Amniotic epithelial cell (primary cell): Measurements from ENCODE around the gene TMEM59.
A peak's percentile ranks its signal among the peaks of the same experiment; 100 is the strongest.
"Not testable (repeated sequence)": the region's sequence is repeated elsewhere in the genome, so short reads cannot be mapped to it uniquely, and the experiment has no call there.

Experiments used
- DNase-seq: peaks from one replicate; pipeline ENCODE4 v3.0.0-alpha.2; 2010; ENCODE audit warnings: low read depth

TMEM59 gene, protein sequence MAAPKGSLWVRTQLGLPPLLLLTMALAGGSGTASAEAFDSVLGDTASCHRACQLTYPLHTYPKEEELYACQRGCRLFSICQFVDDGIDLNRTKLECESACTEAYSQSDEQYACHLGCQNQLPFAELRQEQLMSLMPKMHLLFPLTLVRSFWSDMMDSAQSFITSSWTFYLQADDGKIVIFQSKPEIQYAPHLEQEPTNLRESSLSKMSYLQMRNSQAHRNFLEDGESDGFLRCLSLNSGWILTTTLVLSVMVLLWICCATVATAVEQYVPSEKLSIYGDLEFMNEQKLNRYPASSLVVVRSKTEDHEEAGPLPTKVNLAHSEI

DNA sequence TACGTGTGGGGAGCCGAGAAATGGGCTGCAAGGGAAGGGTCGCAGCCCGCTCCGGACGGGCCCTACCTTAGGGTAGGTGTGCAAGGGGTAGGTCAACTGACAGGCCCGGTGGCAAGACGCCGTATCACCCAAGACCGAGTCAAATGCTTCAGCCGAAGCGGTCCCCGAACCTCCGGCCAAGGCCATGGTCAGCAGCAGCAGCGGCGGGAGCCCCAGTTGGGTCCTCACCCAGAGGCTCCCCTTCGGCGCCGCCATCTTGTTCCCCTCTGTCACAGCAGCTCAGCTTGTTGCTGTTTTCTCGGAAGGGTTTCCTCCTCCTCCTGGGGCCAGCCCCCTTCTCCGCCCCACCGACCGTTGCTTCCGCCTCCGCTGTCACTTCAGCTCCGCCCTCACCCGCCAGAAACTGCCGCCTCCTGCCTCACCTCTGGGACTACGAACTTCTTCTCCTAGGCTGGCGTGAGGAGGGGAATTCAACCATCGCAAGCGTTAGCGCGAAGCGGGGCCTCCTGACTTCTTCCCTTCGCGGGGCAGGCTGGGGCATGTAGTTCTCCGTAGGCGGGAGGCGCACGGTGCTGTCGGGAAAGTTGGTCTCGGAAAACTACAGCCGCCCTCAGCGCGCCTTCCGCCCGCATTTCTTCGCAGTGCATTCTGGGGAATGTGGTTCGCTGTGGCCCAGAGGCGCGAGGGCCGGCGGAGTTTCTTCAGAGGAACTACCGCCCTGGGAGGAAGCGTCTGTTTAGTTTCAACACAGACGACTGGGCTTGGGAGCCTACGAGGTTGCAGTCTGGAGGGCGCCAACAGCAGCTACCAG lies at the start of gene TMEM59, which contains the start of gene TCEANC2:
Gene TMEM59, minus strand, starts transcription at position 271 of the 811 bp plus-strand sequence. Its CDS starts 16 bp downstream, at position 255.
Gene TCEANC2, plus strand, starts transcription at position 675 of the 811 bp plus-strand sequence. CDS start 815 bp downstream, outside the sequence.
- peak; percentile 99 for DNase-seq

DNA sequence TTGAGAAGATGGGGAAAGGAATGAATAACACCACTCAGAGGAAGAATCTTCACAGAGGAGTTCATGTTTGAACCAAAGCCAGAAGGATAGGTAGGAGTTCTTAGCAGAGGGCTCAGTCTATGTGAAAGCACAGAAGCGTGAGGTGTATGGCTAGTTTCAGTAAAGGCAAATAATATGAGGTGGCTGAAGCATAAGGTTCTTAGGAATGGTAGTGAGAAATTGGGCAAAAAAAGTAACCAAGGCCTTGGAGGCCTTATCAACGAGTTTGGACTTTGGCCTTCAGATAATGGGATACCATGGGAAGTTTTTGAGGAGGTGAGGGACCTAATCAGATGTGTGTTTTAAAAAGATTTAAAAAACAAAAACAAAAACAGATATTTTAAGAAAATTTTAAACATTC lies 47.5 kb upstream of the TMEM59 start:
- no peak for DNase-seq

DNA sequence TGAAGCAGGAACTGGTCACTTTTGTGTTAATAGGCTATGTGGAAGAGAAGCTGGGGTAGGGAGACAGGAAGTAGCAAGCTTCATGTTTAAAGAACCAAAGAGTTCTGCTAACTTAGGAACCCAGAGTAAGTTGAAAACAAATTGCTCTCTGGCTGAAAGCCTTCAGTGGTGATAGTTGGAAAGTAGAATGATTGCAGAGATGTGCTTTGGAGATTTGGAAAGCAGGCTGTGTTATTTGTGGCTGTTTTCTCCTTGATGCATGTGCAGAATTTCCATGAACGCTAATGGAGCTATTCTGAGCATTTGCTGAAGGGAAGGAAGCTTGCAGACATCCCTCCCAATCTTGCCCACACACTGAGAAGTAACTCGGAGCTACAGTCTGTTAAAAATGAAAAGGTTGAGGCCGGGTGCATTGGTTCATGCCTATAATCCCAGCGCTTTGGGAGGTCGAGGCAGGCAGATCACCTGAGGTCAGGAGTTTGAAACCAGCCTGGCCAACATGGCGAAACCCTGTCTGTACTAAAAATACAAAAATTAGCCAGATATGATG lies 46.1 kb upstream of the TMEM59 start:
- DNase-seq: no peak

DNA sequence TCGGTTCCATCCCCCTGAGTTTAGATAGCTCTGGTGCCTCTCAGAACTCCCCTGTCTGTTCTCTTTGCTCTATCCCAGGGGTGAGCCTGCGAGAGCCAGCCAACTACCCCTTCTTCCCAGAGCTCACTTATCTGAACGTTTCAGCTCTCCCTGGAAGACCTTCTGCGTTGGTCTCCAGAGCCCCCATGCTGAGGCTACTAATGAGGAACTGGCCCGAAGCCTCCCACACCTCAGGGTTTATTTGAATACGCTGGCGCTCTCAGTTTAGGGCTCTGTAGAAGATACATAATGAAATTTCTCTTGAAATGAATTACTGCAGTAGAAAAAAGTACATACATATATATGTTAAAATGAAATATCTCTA lies 43.9 kb upstream of the TMEM59 start:
- DNase-seq: no peak

DNA sequence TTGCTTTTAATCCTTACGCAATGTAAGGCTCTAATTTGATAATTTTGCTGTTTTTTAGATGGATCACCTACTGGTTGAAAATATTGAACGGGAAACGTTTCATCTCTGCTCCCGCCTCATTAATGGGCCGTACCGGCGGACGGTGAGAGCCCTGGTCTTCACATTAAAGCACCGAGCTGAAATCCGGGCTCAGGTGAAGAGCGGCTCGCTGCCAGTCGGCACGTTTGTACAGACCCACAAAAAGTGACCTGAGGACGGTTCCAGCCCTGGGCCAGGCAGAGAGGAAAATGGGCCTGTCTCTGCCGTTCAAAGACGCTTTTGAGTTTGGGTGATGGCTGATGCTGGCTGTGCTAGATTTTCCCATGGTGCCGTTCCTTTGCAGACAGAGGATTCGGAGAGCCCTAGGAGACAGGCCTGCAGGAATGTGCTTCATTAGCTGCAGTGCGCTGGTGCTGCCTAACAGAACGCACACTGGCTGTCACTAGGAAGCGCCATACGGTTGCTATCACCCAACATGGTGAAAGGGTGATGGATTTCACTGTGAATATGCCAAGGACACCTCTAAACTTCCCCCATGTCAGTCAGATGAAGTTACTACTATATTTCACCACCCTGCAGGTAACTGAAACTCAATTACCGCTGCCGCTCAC lies 43.3 kb upstream of the TMEM59 start:
- no peak for DNase-seq

DNA sequence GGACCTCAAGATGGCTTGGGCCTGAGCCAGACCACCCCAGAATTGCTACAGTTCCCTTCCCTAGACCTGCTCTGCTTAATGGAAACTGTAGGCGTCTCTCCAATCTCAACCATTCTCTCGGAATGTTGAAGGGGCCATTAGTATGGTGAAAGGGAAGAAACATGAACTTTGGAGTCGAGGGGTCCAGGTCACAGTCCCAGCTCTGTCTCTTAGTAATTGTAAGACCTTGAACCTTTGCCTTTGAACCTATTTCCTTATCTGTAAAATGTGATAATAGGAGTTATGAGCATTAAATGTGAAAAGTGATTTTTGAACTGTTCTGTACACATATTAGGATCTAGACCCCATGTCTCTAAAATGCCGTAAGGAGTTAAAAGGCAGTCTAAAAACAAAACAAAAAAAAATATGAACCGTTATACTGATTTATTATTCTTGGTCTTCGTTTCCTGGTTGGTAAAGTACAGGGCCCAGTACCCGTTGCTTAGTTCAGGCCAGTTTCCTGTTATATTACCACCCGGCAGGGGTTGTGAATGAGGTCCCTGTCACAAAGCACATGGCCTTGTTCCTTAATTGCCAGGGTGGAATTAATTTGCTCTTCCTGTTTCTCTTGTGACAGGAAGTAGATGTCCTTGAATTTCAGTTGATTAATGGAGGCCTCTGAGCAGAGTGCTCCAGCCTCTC lies 42.7 kb upstream of the TMEM59 start:
- DNase-seq: no peak

DNA sequence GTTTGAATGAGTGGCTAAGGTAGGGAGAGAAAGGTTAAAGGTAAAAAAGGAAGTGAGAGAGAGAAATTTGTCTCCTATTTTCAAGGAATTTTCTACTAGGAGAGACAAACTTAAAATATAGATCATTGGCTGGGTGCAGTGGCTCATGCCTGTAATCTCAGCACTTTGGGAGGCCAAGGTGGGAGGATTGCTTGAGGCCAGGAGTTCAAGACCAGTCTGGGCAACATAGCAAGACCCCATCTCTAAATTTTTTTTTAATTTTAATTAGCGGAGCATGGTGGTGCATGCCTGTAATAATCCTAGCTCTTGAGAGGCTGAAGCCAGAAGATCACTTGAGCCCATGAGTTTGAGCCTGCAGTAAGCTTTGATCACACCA lies 41.7 kb upstream of the TMEM59 start:
- DNase-seq: not testable (repeated sequence)

DNA sequence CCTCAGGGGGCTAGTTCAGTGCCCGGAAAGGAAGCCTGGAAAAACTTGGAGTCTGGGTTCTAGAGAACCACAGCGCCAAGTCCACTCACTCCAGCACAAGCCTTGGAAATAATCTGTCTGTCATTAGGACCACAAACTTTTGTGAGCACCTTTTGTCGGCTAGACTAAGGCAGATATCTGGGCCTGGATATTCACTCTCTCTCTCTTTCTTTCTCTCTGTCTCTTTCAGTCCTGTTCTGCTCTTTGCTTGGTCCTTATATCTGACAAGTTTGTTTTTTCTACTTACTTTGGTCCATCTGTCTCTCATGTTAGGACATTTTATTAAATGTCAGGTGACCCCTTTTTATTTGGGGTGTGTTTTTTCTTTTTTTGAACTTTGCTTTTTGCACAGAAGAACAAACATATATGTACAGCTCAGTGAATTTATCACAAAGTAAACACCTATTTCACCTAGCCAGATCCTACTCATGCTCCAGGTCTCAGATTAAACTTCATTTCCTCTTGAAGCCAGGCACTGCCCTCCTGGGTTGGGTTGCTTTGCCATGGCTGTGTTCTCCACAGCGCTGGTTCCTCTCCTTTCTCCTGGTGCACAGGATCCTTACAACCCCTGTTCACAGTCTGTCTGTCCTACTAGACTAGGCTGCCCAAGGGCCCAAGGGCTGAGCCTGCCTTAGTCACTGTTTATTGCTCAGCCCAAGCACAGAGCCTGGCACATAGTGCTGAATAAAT lies 41.2 kb upstream of the TMEM59 start:
- no peak for DNase-seq

DNA sequence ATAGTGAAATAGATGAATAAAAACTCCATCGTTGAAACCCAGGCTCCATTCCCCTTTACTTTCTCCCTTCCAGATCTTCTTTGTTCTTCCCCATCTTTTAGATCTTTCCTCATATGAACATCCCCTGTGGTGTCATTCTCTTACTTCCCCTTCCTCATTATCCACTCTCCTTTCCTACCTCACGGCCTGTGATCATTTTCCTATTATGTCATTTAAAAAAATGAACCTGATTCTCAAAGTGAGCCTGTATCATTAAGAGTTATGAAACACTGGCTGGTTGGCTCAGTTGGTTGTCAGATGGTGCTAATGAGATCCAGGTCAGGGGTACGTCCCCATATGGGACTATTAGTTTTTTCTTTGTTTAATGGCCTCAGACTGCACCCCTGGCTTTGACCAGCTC lies 38.7 kb upstream of the TMEM59 start:
- DNase-seq: no peak

DNA sequence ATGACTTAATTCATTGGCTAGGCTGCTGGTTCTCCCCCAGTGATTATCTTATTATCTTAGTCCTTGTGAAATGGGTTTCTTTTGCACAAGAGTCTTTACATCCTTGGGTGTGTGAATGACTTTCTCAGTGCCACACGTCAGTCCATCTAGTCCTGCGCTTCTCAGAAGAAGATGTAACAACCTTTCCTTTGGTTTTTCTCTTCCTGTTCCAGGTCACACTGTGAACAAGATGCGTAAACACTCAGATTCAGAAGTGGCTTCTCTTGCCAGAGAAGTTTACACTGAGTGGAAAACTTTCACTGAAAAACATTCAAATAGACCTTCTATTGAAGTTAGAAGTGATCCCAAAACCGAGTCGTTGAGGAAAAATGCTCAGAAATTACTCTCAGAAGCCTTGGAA lies 35.4 kb upstream of the TMEM59 start:
- no peak for DNase-seq

DNA sequence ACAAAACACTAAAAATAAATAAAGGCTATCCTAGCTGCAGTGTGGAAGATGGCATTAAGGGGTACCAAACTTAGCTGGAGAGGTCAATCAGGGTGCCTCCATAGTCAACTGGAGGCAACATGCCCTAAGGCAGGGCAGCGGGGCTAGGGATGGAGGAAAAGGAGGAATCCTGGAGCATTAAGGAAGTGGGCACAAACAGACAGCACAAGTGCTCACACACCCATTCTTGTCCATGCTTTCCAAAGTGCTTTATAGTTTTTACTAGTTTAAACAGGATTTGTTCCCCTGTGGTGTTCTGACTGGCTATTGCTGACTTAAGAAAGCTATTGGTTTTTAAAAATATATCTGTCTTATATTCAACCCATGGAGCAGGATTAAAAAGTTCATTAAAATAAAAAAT lies 33.8 kb upstream of the TMEM59 start:
- no peak for DNase-seq

DNA sequence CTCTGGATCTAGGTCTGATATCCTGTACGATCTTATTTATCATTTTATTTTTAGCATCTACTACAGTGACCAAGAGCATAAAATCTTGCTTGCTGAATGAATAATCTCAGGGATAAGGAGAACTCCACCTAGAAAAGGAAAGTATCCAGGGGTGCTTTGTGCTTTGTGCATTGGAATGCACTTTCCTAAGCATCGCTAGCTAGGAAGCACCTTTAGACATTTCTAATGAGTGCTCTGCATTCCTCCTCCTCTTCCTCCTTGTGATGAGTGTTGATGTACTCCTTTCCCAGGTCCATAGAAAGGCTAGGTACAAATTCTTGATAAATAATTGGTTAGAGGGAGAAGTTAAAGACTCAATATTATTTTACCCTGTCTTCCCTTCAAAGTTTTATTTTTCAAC lies 31.8 kb upstream of the TMEM59 start:
- DNase-seq: no peak

DNA sequence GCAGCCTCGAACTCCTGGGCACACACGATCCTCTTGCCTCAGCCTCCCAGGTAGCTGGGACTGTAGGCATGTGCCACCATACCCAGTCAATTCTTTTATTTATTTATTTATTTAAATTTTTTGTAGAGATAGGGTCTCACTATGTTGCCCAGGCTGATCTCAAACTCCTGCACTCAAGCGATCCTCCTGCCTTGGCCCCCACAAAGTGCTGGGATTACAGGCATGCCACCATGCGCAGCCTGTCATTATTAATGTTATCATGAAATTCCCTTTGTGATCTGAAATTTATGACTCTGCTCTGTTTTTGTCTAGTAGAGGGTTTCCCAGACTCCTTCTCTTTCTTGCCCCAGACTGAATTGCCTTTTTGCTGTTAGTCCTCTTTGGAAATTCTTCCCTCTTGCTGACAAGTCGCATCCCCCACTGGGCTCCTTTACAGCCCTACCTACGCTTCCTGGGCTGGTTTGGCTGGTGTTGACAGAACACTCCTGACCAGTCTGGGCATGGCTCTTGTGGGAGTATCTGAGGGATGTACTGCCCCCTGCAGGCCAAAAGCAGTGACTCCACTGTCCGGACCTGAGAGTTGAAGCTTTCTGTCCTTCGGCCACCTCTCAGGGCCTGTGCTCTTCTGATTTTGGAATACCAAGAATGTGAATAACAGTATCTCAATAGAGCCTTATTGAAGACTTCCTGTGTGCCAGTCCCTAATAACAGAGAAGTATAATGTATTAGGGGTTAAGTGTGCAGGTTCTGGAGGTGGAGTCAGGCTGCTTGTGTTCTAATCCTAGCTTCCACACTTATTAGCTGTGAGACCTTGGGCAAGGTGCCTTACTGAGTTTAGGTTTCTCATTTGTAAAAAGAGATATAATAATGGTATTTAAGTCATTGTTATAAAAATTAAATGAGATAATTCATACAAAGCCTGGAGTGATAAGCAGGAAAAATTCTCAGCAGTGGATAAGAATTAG lies 28.6 kb upstream of the TMEM59 start:
- peak; percentile 77 for DNase-seq

DNA sequence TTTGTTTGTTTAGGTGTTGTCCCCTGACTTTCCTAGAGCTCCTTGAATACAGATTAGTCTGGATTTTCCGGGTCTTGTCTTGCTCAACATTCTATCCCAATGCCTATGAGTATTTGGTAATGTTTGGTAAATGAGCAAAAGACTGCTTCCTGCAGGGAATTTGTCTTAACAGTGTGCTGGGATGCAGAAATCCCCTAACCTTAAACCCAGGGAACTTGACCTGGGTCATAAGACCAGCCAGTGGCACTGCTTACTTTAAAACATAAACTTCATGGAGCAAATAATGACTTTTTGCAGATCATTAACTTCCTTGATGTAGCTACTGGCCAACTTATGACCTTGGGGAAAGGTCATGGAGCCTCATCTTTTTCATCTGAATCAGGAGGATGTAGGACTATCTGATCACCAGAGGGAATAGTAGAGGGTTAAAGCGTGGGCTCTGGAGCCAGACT lies 27.6 kb upstream of the TMEM59 start:
- DNase-seq: no peak

DNA sequence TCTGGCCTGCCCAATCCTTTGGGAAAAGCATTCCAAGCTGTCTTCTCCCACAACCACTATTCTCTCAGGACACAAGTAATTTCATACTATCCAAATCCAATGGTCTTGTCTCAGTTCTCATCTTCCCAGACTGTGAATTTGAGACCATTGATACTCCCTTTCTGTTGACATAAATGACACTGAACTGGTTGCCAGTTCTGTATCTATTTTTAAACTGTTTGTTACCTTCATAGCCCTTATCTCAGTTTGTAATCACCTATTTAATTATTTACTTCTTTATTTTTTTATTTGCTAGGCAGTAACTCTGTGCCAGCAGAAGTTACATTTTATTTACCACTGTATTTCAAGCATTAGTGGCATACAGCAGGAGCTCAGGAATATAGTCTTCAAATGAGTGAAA lies 24.4 kb upstream of the TMEM59 start:
- DNase-seq: no peak

DNA sequence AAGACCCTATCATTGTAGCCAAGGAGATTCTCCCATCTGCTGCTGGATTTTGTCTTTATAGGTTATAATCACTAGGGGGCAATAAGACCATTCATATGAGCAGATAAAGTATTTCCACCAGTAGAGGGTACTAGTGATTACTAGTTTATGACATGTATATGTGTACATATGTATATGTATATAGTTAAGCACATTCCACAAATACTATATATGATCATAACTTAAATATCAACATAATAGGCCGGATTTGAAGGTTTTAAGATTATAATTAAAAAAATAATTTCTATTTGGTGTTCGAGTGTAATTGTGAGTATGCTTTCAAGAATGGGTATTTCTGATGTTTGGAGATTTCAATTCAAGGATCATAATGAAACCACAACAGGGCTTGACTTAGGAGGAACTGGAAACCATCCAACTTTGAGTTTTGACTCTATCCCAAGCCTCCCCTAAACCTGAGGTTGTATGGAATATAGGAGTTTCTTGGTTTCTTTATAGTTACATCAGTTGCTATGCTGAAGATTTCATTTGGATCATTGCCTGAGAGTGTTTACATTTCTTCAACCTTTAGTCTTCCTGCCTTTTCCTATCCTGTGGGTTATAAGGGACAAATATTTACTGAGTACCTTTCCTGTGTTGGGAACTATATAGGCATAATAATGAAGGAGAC lies 17.3 kb upstream of the TMEM59 start:
- peak; percentile 54 for DNase-seq

DNA sequence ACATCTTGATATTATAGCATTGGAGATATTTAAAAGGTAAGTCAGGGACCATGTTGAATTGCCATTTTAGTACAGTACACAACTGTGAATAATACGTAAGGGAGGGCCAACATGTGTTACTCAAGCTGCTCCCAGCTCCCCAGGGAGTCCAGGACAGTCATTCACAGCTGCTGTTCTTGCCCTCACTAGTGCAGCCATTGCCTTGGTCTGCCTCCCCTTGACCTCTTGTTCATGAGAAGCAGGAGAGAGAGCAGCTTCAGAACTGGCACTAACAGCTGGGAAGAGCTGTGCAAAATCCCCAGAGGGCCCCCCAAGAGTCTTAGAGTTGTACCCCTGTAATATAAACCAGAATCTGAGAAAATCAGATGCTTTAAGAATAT lies 16.8 kb upstream of the TMEM59 start:
- no peak for DNase-seq

DNA sequence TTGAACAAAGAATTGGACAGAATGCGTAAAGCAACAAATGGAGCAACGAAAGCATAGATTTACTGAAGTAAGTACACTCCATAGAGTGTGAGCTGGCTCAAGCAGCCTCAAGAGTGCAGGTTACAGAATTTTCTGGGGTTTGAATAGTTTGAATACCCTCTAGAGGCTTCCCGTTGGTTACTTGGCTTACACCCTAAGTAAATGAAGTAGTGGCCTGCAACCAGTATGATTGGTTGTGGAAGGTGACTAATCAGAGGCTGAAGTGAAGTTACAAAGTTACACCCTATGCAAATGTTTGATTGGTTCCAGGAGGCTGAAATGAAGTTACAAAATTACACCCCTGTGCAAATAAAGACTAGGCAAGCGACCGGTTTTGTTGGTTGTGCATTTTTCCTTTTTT lies 11.3 kb upstream of the TMEM59 start:
- DNase-seq: no peak

DNA sequence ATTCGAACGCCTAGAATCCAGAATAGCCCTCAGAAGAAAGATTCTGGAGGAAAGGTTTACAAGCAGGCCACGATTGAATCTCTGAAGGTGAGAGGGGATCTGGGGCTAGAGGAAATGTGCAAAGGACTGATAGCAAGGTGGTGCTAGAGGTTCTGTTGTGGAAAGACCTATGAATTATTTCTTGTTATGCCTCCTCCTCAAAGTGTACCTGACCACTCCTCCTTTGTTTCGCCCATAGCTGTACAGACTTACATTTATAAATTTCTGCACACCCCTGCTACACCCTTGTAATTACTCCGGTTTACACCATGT lies 1.4 kb upstream of the TMEM59 start:
- no peak for DNase-seq
